ENCODE data around the gene AUTS2.
A peak's percentile ranks its signal among the peaks of the same experiment; 100 is the strongest.

AUTS2 gene

GRCh38 chr7:70051726-70052125, 453.5 kb downstream of the AUTS2 start:
- no peak for DNase-seq

- no peak for DNase-seq
These were observed 454.4 kb downstream of the AUTS2 start for GRCh38 chr7:70052691-70053090.

GRCh38 chr7:70053421-70053820, 455.1 kb downstream of the AUTS2 start:
- DNase-seq, result no peak

- DNase-seq, result no peak
These were observed 455.7 kb downstream of the AUTS2 start for GRCh38 chr7:70053989-70054388.

GRCh38 chr7:70056363-70056762, 458.1 kb downstream of the AUTS2 start:
- DNase-seq, result no peak

GRCh38 chr7:70060298-70061068, 462.2 kb downstream of the AUTS2 start:
- peak in 7 of 58 donors; percentile 1 to 12 (median 2) for DNase-seq

- DNase-seq, result no peak
These were observed 465.1 kb downstream of the AUTS2 start for GRCh38 chr7:70063371-70063770.

GRCh38 chr7:70063927-70064326, 465.7 kb downstream of the AUTS2 start:
- no peak for DNase-seq

- DNase-seq, result no peak
These were observed 468.6 kb downstream of the AUTS2 start for GRCh38 chr7:70066844-70067243.

GRCh38 chr7:70068531-70068930, 470.3 kb downstream of the AUTS2 start:
- DNase-seq, result no peak

- no peak for DNase-seq
These were observed 471.7 kb downstream of the AUTS2 start for GRCh38 chr7:70069977-70070376.

GRCh38 chr7:70071766-70072165, 473.5 kb downstream of the AUTS2 start:
- DNase-seq, result peak in 1 of 58 donors; percentile 5

GRCh38 chr7:70072220-70072619, 473.9 kb downstream of the AUTS2 start:
- DNase-seq, result no peak

GRCh38 chr7:70076325-70076724, 478.1 kb downstream of the AUTS2 start:
- DNase-seq, result no peak

- no peak for DNase-seq
These were observed 483.9 kb downstream of the AUTS2 start for GRCh38 chr7:70082099-70082611.

- no peak for DNase-seq
These were observed 493.1 kb downstream of the AUTS2 start for GRCh38 chr7:70091362-70091761.

GRCh38 chr7:70092314-70093204, 494.3 kb downstream of the AUTS2 start:
- peak in 24 of 58 donors; percentile 1 to 23 (median 5) for DNase-seq

- DNase-seq, result no peak
These were observed 495.1 kb downstream of the AUTS2 start for GRCh38 chr7:70093205-70093904.

- no peak for DNase-seq
These were observed 496.6 kb downstream of the AUTS2 start for GRCh38 chr7:70094831-70095230.

GRCh38 chr7:70097645-70098044, 499.4 kb downstream of the AUTS2 start:
- no peak for DNase-seq

- no peak for DNase-seq
These were observed 499.9 kb downstream of the AUTS2 start for GRCh38 chr7:70098133-70098561.

All from anterior cingulate cortex (tissue), 58 donors.